ENCODE results near the gene RHO.

The RHO gene

GRCh38 chr3:129530251-129530791 is 1.9 kb downstream of the RHO start:
- Histone ChIP-seq H3K9ac (ENCODE audit: low read length) (no peak overlapping the region), H4K20me1 (ENCODE audit: low read depth, low read length) (no peaks in the 10 kb centered on the region), H3K27me3 (ENCODE audit: low read length) (no peaks in the 10 kb centered on the region), H3K36me3 (ENCODE audit: low read length) (no peaks in the 10 kb centered on the region), H2AFZ (ENCODE audit: low read depth, low read length, severe bottlenecking) (no peak overlapping the region), H3K79me2 (ENCODE audit: insufficient read depth, low read length) (no peaks in the 10 kb centered on the region), H3K9me3 (ENCODE audit: insufficient read depth, low read length) (no peaks in the 10 kb centered on the region), H3K4me2 (ENCODE audit: low read depth, low read length, poor library complexity, severe bottlenecking) (no peak overlapping the region), H3K9me2 (replicated peaks; ENCODE audit: insufficient read depth, low read length) (no peaks in the 10 kb centered on the region), H3K27ac (ENCODE audit: low read depth, low read length) (no peak overlapping the region), H3F3A (ENCODE audit: insufficient read depth) (no peaks in the 10 kb centered on the region), H3K4me3 (ENCODE audit: insufficient read depth, low read length, poor library complexity, severe bottlenecking) (no peak overlapping the region)
- no peak for TF ChIP-seq EZH2phosphoT487 (conservative IDR thresholded peaks at IDR 0.05; ENCODE audit: low read length)
- TF ChIP-seq CTCF (IDR thresholded peaks at IDR 0.05; ENCODE audit: insufficient read depth, low read length, poor library complexity, severe bottlenecking), result no peak

GRCh38 chr3:129530821-129531220 is 2.4 kb downstream of the RHO start:
- Histone ChIP-seq H3K9me2 (replicated peaks; ENCODE audit: insufficient read depth, low read length) (no peaks in the 10 kb centered on the region), H3K27ac (ENCODE audit: low read depth, low read length) (no peak overlapping the region), H3K4me2 (ENCODE audit: low read depth, low read length, poor library complexity, severe bottlenecking) (no peak overlapping the region), H2AFZ (ENCODE audit: low read depth, low read length, severe bottlenecking) (no peak overlapping the region), H3F3A (ENCODE audit: insufficient read depth) (no peaks in the 10 kb centered on the region), H3K27me3 (ENCODE audit: low read length) (no peaks in the 10 kb centered on the region), H3K36me3 (ENCODE audit: low read length) (no peaks in the 10 kb centered on the region), H3K79me2 (ENCODE audit: insufficient read depth, low read length) (no peaks in the 10 kb centered on the region), H3K9ac (ENCODE audit: low read length) (no peak overlapping the region), H3K4me3 (ENCODE audit: insufficient read depth, low read length, poor library complexity, severe bottlenecking) (no peak overlapping the region), H3K9me3 (ENCODE audit: insufficient read depth, low read length) (no peaks in the 10 kb centered on the region), H4K20me1 (ENCODE audit: low read depth, low read length) (no peaks in the 10 kb centered on the region)
- no peak for TF ChIP-seq EZH2phosphoT487 (conservative IDR thresholded peaks at IDR 0.05; ENCODE audit: low read length)
- TF ChIP-seq CTCF (IDR thresholded peaks at IDR 0.05; ENCODE audit: insufficient read depth, low read length, poor library complexity, severe bottlenecking), result no peak

- no peak overlapping the region for H3K9ac ChIP-seq (ENCODE audit: low read length)
- no peak overlapping the region for H3K4me3 ChIP-seq (ENCODE audit: insufficient read depth, low read length, poor library complexity, severe bottlenecking)
- no peaks in the 10 kb centered on the region for H3K79me2 ChIP-seq (ENCODE audit: insufficient read depth, low read length)
- H2AFZ ChIP-seq (ENCODE audit: low read depth, low read length, severe bottlenecking), result no peak overlapping the region
- H3K27me3 ChIP-seq (ENCODE audit: low read length), result no peaks in the 10 kb centered on the region
- H4K20me1 ChIP-seq (ENCODE audit: low read depth, low read length), result no peaks in the 10 kb centered on the region
- H3K27ac ChIP-seq (ENCODE audit: low read depth, low read length), result no peak overlapping the region
- H3K9me2 ChIP-seq (replicated peaks; ENCODE audit: insufficient read depth, low read length), result no peaks in the 10 kb centered on the region
- H3K36me3 ChIP-seq (ENCODE audit: low read length), result no peaks in the 10 kb centered on the region
- H3K9me3 ChIP-seq (ENCODE audit: insufficient read depth, low read length), result no peaks in the 10 kb centered on the region
- H3F3A ChIP-seq (ENCODE audit: insufficient read depth), result no peaks in the 10 kb centered on the region
- TF ChIP-seq CTCF (IDR thresholded peaks at IDR 0.05; ENCODE audit: insufficient read depth, low read length, poor library complexity, severe bottlenecking), result no peak
- no peak for TF ChIP-seq EZH2phosphoT487 (conservative IDR thresholded peaks at IDR 0.05; ENCODE audit: low read length)
- no peak overlapping the region for H3K4me2 ChIP-seq (ENCODE audit: low read depth, low read length, poor library complexity, severe bottlenecking)
Observed at GRCh38 chr3:129531699-129532098, 3.3 kb downstream of the RHO start.
